HG03342 (cell line): ENCODE results near the gene CRKL.

ENCODE experiments used
- ATAC-seq: cut with Tn5 transposase; IDR thresholded peaks from one replicate; pipeline ENCODE4 v1.9.1; 2021; ENCODE audit warnings: mild to moderate bottlenecking, moderate library complexity; ENCODE audit not compliant: unreplicated experiment

The CRKL gene

DNA sequence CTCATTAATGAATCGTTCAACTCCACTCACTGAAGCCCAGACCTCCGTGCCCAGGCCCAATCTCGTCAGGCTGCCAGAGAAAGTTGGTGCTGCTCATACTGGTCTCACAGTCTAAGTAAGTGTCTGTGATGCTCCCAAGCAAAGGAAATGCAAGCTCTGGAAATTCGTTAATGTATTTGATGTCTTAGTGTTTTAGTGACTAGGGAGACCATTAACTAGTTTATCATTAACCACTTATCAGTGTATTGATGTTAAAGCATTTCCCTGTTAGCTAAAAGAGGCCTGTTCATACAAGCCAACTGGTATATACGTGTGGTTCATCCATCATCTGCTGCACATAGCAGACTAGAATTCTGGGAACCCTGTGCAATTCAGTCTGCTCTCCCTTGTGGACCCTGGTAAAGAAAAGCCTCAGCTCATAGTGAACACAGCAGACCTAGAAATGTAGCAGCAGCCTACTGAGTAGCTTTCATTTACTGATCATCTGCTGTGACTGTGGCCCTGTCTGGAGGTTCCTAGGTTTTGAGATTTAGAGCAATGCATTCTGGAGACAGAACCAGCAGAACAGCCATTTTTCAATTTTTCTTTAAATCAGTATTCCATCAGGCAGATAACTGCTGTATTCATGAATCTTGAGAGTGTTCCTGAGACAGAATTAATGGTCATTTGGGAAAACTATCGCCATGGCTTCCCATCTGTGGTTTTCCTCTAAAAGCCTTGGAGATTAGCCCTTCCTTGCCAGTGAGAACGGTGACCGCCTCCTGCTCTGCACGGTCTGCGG lies 34.1 kb downstream of the CRKL start:
- ATAC-seq, result no peak

DNA sequence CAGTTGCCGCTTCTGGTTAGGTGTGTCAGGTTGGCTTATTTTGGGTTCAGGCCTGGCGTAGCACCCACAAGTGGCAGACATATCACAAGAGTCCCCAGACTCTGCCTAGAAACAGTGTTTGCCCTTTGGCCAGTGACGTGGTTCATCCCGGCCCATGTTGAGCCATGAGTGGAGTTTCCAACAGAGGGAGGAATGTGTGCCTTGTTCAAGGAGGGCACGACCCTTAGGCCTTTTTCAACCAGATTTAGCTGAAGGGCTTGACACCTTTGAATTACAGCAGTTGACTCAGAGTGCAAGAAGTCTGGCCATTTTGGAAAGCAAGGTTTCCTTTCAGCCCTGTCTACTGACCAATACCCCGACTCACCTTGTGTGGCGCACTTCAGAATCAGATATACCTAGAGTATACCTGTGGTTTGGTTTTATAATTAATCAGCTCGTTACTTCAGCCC lies 34.7 kb downstream of the CRKL start:
- ATAC-seq, result no peak

DNA sequence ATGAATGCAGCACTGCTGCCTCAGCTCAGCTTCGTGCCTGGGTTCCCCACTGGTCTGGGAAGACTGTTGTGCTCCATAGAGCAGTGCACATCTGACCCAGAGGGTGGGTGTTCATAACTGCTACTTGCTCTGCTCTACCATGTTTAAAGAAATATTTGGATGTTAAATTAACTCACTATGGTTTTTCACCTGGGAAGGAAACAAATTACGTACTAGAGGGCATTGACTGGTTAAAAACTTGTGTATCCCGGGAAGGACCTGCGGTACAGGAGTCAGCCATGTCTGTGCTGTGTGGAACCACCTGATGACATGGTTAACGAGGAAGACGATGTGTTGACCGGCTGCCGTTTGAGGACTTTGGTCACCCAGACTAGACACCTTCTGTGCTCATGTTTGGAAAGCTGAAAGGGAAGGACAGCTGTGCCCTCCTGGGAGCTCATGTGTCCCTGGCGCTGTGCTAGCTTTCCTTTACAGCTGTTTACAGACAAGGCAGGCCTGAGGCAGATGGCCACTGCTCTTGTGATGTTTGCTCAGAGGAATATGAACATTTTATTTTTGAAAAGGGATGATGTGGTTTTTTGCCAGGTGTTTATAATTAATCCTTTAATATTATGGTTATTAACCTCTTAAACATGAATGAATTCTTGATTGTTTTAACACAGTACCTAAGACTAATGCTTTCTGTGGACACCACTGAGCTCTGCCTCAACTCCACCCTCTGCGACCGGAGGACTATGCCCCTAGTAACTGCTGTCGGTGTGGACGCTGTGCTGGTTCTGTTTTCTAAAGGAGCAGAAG lies 35.5 kb downstream of the CRKL start:
- no peak for ATAC-seq

DNA sequence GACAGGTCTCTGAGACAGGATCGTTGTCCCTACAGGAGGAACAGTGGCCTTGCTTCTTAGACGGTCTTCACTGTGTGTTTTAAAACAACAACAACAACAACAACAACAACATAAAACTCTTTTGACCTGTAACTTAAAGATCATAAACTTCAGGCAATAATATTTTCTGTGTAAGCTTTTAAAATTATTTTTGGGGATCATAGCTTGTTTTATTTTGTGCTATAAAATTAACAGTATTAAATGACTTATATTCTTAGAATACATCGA lies 36.1 kb downstream of the CRKL start:
- ATAC-seq, result no peak

DNA sequence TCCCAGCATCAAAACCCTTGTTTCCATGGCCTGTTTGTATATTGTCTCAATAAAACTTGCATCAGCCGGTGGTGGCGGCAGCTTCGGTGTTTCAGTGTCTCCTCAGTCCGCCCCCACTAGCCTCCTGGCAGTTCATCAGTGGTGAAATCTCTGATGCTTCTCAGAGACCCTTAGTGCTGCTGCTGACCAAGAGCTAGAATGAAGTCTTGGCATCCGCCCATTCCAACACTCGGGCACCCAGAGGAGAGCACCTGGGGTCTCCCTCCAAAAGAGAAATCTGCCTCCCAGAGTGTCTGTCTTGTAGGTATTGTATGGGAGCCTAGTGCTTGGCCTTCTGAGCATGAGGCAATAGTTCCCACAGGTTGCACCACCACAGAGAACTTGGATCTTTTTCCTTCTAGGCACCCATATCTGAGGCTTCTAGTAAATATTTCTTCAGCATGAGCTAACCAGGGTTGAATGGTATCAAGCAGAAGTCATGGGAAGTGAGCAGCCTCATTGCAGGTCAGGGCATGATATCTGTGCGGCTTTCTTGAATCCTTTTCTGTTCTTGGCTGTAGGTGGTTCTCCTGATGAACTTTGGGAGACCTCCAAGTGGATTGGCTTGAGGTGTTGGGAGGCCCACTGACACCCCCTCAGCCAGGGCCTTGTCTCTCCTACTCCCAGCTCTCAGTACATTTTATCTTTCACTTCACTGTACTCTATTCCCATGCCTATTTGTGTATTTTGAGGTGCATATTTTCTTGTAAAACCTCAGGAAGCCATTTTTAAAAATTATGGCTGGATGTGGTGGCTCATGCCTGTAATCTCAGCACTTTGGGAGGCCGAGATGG lies 36.7 kb downstream of the CRKL start:
- no peak for ATAC-seq

DNA sequence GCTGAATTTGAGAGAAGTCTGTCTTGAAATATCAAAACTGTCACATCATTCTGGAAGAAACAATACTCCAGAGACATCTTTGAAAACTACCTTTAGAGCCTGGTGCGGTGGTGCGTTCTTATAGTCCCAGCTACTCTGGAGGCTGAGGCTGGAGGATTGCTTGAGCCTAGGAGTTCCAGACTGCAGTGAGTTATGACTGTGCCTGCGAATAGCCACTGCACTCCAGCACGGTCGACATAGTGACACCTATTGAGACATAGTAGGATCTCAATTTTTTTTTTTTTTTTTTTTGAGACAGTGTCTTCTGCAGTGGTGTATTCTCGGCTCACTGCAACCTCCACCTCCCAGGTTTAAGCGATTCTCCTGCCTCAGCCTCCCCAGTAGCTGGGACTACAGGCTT lies 38.3 kb downstream of the CRKL start:
- ATAC-seq, result no peak

DNA sequence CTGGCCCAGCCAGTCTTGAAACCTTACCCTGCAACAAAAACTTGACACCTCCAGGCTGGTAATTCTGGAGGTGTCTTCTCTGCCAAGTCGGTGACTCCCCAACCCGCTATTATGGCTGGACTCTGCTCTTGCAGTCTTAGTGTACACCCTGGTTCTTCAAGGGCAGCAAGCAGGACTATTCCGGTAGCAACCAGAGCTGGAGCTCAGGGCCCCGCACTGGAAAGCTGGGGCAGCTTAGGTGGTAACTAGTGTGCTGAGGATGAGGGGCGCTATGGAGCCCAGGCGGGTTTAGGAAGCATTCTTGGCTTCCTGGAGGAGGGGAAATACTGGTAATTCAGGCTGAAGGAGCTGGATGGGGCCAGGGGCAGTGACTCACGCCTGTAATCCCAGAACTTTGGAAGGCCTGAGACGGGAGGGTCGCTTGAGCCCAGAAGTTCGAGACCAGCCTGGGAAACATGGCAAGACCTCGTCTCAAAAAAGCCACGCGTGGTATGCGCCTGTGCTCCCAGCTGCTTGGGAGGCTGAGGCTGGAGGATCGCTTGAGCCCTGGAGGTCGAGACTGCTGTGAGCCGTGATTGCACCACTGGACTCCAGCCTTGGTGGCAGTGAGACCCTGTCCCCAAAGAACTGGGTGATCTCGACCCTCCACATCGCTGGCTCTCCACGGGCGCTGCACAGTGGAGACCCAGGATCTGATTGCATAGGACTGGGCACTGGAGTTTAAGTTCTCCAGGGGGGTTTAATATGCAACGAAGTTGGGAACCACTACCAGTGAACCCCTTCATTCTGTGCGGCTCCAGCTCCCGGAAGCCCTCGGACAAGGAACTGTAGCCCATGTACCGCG lies 39.3 kb downstream of the CRKL start:
- no peak for ATAC-seq

DNA sequence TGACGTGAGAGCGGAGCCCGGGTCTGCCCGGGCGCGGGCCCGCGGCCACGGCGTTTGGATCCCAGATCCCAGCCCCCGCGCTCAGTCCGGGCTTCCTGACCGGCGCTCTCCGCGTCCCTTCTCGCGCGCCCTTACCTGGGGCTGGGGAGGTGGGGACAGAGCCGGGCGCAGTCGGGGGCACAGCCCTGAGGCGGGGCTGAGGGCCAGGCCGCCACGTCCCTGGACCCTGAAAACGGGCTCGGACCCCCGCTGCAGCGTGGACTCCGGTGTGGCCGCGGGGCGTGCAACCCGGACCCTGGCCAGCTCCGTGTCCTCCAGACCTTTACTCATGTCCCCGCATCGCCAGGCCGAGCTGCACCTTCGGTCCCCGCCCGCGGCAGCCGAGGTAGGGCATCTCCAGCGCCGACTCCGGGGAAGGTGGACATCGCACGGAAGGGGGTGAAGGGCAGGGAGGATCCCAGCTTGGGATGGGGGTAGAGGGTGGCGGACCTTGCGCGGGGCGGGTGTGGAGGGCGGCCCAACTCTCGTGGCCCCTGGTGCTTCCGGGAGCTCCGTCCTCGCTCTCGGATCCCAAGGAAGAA lies 40.0 kb downstream of the CRKL start:
- no peak for ATAC-seq

DNA sequence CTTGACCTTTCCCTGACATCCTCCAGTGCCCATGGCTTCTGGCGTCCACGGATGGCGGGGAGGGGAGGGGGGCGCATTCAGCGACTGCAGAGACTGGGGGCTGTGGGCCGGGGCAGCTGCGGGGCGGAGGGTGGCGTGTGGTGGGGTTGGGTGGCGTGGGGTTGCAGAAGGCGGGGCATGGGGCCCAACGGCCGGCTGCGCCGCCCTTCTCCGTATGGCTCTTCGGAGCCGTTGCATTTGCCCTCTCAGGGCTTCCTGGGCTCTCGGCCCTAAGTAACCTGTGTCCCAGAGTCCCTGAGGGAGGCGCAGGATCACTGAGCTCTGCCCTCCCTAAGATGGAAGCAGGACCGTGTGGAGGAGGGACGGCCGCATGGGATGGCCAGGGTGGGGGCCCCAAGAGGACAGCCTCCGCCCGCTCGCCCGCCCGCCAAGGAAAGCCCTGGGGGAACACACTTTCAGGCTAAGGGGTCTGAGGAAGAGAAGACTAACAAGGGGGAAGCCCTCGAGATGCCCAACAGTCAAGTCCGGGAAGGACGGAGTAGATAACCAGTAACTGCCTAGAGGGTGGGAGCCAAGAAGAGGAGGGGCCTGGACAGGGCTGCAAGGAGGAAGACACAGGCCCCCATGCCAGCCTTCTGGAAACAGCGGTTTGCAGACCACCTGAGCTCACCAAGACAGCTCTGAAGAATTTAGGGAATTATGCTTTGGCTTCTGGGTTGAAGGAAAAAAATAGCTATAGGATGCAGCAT lies 40.6 kb downstream of the CRKL start:
- no peak for ATAC-seq

DNA sequence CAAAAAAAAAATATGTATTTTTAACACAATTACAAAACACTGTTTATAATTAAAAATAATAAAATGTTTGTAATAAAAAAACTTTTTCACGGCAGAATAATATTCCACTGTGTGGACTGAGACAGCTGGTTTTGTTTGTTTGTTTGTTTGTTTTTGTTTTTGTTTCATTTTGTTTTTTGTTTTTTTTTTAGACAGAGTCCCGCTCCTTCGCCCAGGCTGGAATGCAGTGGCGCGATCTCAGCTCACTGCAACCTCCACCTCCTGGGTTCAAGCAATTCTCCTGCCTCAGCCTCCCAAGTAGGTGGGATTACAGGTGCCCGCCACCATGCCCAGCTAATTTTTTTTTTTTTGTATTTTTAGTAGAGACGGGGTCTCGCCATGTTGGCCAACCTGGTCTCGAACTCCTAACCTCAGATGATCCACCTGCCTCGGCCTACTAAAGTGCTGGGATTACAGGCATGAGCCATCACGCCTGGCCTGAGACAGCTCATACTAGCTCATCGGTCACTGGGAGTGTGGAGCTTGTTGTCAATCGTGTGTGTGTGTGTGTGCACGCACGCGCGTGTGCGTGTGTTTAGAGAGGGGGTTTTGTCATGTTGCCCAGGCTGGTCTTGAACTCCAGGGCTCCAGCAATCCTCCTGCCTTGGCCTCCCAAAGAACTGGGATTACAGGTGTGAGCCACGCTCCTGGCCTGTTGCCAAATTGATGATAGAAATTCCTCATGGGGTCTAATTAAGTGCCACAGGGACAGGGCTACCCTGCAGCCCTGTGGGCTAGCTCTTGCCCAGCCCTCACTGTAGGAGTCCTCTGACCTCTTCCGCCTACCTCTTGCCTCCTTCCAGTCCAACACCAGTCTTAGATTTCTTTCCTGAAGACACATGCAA lies 42.6 kb downstream of the CRKL start:
- no peak for ATAC-seq

DNA sequence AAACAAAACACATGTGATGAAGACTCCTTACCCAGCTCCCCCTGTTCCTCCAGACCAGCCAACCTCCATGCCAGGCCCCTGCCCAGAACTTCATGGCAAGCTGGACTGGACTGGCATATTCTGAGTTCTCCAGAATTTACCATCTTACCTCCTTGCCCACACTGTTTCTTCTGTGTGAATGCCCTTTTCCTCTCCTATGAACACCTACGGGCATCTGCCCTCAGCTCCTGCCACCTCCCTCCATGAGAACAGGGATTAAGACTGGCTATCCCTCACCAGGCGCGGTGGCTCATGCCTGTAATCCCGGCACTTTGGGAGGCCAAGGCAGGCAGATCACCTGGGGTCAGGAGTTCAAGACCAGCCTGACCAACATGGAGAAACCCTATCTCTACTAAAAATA lies 43.4 kb downstream of the CRKL start:
- ATAC-seq, result no peak

DNA sequence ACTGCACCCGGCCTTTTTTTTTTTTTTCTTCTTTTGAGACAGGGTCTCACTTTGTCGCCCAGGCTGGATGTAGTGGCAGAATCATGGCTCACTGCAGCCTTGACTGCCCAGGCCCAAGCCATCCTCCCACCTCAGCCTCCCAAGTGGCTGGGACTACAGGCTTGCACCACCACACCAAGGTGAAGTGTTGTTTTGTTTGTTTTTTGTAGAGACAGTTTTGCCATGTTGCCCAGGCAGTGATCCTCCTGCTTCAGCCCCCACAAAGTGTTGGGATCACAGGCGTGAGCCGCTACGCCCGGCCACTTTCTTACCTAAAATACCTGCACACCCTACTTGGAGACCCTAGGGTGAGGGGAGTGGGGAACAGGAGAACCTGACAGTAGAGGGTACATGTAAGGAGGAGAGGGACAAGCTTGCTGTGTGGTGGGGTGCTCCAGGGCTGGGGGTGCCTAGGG lies 45.3 kb downstream of the CRKL start:
- no peak for ATAC-seq

DNA sequence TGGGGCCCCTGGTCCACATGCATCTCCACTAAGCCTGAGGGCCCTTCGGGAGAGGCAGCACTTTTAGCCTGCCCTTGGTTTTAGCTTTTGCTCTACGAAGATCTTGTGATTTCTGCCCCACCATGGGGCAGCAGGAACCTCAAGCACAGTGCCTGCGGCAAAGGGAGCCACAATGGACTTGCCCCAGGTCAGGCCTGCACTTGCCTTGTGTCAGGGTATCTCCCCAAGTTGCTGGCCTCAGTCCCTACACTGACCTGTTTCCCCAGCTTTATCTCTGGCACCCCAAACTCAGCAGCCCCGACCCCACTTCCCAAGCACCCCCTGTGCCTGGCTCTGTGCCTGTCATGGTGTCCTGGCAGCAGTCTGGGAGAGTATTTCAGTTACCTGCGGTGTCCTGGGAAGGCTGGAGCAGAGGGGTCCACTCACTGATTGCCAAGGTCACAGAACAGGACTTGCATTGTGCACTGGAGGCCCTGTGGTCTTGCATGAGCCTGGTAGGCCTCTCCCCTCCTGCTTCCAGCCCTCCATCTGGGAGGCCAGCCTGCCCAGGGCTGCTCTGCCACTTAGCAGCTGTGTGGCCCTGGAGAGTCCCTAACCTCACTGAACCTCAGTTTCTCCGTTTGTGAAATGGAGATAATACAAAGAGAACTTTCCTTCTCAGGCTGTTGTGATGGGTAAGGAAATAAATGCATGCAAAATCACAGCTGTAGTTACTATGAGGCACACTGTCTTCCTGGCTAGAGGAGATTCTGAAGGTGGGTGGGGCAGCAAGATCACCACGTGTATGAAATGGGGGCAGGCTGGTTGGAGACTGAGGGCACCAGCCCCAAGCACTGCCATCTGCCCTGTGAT lies 46.2 kb downstream of the CRKL start:
- no peak for ATAC-seq

DNA sequence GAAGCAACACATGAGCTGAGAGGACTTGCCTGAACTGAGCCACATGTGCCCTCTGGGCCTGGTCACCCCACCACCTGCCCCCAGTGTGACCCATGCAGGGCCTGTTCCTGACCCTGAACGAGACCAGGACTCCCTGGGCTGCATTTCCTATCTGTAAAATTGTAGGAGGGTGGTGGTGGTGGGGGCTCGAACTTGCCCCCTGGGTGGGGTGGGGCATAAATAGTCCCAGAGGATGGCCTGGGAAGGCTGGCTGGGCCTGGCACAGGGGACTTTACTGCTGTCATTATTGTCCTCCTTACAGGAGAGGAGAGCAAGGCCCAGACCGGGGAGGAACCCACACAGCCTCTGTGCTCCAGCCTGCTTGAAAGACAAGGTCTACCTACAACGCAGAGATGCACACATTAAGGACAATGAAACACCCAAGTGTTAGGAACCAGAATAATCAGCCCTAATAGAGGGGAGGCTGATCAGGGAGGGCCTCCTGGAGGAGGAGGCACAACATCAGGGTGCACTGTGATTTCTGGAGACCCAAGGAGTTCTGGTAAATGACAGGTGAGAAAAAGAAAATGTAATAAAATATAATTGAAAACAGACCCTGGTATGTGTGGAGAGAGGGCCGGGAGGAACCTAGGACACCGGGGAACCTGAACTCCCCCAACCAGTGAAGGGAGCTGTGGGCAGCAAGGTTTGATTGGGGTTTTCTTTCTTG lies 47.0 kb downstream of the CRKL start:
- no peak for ATAC-seq

DNA sequence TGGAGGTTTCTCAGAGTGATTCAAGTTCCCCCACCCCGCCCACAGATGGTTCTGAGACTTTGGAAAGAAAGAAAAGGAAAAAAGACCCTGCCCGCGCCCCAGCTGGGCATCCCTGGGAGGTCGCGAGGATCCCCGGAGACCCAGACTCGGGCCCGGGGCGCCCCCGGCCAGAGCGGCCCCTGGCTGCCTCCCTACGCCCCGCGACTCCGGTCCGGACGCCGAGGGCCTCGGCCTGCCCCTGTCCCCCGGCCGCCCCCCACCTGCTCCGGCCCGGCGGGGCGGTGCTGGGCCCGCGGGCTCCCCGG lies 47.5 kb downstream of the CRKL start:
- no peak for ATAC-seq

DNA sequence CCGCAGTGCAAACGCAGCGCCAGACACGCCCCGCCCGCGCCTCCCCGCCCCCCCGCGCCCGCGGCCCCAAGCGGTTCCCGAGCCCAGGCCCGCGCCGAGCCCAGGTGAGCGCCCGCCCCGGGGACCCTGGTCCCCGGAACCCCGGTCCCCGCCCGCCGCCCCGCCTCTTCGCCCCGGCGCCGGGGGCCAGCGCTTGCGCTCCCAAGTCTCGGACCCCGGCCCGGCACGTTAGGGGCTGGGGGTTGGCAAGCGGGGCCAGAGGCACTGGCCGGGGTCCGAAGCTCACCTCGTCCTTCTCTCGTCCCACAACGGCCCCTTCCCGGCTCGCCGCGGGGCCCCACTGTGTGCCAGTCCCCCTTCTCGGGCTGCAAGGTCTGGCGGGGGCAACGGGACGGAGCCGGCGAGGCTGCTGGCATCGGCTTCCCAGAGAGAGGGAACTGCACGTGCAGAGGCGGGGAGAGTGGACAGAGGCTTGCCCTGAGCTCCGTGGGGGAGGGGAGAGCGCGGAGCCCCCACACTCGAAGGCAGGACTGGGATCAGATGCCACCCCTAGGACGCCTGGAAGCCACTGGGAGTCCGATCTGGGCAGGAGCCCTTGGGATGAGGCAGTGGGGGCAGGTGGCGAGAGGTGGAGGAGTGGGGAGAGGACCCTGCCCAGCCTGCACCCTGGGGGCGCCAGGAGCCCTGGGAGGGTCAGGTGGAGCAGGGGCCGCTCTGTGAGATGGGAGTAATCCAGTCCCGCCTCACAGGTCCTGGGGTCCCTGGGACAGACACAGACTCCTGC lies 48.1 kb downstream of the CRKL start:
- ATAC-seq, result no peak
